WI38 (cell line): ENCODE results near the gene CIAO2A.
"Not testable (repeated sequence)": the region's sequence is repeated elsewhere in the genome, so short reads cannot be mapped to it uniquely, and the experiment has no call there.

Experiments
- H3K4me3 ChIP-seq: 2 replicates; pipeline ENCODE4 v1.5.1; 2011; ENCODE audit warnings: low read depth, mild to moderate bottlenecking, control low read depth, low read length
- TF ChIP-seq, protein P1 (sequence below): IDR thresholded peaks from 2 replicates; pipeline ENCODE4 v1.5.1; 2012; ENCODE audit warnings: low read depth, mild to moderate bottlenecking, control low read depth, low read length

CIAO2A gene

DNA sequence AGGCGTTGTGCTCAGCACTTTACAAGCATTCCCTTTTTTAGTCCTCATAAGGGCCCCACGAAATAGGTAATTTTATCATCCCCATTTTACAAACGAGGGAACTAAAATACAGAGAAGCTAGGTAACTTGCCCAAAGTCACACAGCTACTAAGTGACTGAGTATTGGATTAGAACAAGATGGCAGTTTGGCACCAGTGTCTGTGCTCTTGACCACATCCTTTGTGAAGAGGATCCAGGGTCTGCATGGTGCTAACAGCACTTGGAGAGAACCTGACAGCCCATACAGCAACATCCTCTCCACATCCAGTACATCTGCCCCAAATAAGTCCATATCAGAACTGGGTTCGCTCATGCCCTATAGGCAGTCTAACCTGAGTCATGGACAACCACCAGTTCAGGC, 25.5 kb downstream of the CIAO2A start:
- H3K4me3 ChIP-seq: no peak overlapping the region
- TF ChIP-seq, protein P1, sequence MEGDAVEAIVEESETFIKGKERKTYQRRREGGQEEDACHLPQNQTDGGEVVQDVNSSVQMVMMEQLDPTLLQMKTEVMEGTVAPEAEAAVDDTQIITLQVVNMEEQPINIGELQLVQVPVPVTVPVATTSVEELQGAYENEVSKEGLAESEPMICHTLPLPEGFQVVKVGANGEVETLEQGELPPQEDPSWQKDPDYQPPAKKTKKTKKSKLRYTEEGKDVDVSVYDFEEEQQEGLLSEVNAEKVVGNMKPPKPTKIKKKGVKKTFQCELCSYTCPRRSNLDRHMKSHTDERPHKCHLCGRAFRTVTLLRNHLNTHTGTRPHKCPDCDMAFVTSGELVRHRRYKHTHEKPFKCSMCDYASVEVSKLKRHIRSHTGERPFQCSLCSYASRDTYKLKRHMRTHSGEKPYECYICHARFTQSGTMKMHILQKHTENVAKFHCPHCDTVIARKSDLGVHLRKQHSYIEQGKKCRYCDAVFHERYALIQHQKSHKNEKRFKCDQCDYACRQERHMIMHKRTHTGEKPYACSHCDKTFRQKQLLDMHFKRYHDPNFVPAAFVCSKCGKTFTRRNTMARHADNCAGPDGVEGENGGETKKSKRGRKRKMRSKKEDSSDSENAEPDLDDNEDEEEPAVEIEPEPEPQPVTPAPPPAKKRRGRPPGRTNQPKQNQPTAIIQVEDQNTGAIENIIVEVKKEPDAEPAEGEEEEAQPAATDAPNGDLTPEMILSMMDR: no peak

DNA sequence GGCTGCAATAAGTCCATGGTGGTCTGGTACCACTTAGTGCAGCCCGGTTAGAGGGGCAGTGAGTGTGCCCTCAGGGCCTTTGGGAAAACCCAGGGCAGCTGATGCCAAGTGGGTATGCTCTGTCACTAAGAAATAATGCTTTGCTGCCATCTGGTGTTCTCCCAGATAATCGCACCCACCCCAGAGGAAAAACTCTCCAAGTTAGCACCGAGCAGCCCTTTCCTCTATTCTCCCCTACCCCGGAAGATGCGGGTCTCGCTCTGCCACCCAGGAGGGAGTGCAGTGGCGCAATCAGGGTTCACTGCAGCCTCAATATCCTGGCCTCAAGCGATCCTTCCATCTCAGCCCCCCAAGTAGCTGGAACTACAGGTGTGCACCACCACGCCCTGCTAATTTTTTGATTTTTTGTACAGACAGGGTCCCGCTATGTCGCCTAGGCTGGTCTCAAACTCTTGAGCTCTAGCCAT, 26.0 kb downstream of the CIAO2A start:
- TF ChIP-seq, protein P1: peak; percentile 78
- H3K4me3 ChIP-seq: no peak overlapping the region

DNA sequence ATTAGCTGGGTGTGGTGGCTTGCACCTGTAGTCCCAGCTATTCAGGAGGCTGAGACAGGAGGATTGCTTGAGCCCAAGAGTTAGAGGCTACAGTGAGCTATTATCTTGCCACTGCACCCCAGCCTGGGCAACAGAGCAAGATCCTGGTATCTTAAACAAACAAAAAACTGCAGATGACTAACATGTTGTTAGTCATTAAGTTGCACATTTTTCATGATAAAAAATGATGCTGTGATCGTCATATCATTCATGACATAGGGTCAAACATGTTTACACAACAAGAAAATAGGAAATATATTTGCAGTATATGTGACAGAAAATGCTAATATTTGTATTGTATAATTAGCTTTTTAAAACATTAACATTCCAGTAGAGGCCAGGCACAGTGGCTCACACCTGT, 27.2 kb downstream of the CIAO2A start:
- no peak overlapping the region for H3K4me3 ChIP-seq
- TF ChIP-seq, protein P1: no peak

DNA sequence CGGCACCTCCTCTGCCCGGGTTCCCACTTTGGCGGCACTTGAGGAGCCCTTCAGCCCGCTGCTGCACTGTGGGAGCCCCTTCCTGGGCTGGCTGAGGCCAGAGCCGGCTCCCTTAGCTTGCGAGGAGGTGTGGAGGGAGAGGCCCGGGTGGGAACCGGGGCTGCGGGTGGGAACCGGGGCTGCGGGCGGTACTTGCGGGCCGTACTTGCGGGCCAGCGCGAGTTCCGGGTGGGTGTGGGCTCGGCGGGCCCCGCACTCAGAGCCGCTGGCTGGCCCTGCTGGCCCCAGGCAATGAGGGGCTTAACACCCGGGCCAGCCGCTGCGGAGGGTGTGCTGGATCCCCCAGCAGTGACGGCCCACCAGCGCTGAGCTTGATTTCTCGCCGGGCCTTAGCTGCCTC, 32.9 kb downstream of the CIAO2A start:
- TF ChIP-seq, protein P1: no peak
- H3K4me3 ChIP-seq: no peak overlapping the region

DNA sequence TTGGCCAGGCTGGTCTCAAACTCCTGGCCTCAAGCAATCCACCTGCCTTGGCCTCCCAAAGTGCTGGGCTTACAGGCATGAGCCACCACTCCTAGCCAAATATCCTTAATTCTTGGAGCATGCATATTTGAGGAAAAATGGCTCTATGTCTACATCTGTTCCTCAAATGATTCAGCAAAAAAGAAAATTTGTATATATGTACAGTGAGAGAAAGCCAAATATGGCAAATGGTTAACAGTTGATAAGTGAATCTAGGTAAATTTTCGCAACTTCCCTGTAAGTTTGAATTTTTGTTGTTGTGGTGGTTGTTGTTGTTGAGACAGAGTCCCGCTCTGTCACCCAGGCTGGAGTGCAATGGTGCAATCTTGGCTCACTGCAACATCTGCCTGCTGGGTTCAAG, 34.5 kb downstream of the CIAO2A start:
- not testable (repeated sequence) for H3K4me3 ChIP-seq

DNA sequence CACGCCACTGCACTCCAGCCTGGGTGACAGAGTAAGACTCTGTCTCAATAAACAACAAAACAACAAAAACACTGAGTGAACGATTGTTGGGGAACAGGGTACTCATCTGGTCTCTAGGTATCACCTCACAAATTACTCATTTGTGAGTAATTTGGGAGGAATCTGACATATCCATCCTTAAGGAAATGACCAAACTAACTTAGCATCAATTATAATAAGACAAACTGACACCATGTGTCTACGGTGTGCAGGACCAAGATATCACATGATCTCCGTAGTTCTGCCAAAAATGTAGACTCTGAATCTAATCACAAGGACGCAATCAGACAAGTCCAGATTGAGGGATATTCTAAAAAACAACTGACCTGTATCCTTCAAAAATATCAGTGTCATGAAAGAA, 35.4 kb downstream of the CIAO2A start:
- TF ChIP-seq, protein P1: no peak
- H3K4me3 ChIP-seq: no peak overlapping the region

DNA sequence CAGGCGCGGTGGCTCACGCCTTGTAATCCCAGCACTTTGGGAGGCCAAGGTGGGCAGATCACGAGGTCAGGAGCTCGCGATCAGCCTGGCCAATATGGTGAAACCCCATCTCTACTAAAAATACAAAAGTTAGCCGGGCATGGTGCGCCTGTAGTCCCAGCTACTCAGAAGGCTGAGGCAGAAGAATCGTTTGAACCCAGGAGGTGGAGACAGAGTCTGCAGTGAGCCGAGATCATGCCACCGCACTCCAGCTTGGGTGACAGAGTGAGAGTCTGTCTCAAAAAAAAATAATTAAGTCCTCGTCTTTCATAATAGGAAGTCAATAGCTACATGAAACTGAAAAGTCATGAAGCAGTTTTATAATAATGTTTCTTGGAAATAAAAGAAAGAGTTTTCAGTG, 40.0 kb downstream of the CIAO2A start:
- H3K4me3 ChIP-seq: not testable (repeated sequence)

DNA sequence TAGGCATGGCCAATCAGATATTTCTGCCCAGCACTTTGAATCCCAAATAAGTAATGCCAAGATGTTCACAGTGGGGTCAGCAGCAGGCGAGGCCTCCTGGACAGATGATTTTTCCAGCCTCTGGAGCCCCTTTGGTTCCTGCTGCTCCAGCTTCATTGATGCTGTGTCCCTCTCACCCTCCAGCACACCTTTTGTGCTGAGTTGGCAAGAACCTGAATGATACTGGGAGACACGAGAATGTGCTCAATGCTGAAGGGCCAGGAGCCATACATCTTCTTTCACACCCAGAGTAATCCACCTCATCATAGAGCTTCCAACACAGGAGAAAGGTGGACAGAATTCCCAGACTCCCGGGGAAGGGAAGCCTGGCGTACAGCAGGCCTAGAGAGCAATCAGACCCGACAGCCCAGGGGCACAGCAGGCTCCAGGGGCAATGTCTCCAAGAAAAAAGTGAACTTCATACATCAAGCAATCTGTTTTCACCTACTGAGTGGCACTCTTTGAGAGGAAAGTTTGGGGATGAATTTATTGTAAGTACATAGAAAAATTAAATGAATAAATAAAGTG, 40.6 kb downstream of the CIAO2A start:
- TF ChIP-seq, protein P1: no peak

More for the DNA sequence above, 40.6 kb downstream of the CIAO2A start:
- H3K4me3 ChIP-seq: no peak overlapping the region
